ENCODE data around the gene THAP11.
"Not testable (repeated sequence)": the region's sequence is repeated elsewhere in the genome, so short reads cannot be mapped to it uniquely, and the experiment has no call there.

The THAP11 gene

DNA sequence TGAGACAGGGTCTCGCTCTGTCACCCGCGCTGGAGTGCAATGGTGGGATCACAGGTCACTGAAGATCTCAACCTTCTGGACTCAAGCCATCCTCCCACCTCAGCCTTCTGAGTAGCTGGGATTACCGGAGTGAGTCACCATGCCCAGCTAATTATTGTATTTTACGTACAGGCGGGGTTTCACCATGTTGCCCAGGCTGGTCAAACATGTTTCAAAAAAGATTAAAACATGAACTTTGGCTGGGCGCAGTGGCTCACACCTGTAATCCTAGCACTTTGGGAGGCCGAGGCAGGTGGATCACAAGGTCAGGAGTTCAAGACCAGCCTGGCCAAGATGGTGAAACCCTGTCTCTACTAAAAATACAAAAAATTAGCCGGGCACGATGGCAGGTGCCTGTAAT, 4.9 kb upstream of the THAP11 start:
- not testable (repeated sequence) for DNase-seq (ENCODE audit: low spot score)

- no peak for DNase-seq (ENCODE audit: low spot score)
Observed at GRCh38 chr16:67837811-67838210, 4.3 kb upstream of the THAP11 start.

DNA sequence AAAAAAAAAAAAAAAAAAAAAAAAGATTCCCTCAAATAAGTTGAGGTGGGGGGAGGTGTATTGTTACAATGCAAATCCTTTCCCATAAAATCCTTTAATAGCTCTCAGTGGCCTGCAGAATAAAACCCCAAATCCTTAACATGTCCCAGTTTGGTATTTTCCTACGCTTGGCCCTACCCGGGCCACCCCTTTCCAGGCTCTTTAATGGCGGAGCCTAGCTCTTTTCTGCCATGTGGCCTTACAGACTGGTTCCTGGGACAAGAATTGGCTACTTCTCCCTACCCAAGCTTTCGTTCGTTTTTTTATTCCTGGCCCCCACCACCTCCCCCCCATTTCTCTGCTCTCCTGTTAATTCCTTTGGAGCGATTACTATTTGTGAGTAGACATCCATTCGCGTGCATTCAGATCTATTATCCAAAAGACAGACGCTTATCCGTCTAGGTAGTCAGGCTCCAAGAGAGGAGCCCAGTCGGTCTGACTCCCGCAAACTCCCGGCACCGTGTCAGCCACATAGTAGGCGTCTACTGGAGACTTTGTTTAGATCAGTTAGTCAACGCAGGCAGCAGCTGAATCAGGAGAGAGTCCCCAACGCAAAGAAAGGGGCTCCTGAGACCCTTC, 813 bp upstream of the THAP11 start:
- DNase-seq (ENCODE audit: low spot score) = no peak

DNA sequence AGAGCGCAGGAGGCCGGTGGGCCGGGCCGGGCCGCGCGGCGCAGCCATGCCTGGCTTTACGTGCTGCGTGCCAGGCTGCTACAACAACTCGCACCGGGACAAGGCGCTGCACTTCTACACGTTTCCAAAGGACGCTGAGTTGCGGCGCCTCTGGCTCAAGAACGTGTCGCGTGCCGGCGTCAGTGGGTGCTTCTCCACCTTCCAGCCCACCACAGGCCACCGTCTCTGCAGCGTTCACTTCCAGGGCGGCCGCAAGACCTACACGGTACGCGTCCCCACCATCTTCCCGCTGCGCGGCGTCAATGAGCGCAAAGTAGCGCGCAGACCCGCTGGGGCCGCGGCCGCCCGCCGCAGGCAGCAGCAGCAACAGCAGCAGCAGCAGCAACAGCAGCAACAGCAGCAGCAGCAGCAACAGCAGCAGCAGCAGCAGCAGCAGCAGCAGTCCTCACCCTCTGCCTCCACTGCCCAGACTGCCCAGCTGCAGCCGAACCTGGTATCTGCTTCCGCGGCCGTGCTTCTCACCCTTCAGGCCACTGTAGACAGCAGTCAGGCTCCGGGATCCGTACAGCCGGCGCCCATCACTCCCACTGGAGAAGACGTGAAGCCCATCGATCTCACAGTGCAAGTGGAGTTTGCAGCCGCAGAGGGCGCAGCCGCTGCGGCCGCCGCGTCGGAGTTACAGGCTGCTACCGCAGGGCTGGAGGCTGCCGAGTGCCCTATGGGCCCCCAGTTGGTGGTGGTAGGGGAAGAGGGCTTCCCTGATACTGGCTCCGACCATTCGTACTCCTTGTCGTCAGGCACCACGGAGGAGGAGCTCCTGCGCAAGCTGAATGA, 606 bp downstream of the THAP11 start:
- peak; percentile 73 for DNase-seq (ENCODE audit: low spot score)

DNA sequence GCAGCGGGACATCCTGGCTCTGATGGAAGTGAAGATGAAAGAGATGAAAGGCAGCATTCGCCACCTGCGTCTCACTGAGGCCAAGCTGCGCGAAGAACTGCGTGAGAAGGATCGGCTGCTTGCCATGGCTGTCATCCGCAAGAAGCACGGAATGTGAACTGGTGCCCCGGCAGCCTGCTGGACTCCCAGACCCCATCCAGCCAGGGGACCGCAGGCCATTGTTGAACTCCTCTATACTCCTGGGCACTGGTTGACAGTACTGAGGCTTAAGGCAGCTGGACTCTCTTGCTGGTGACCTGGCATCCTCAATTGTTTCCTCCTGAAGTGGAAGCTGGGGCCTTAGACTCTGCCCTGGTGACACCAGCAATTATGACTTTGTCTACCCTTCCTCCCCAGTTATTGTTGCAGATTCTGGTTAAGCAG, 1.2 kb downstream of the THAP11 start:
- no peak for DNase-seq (ENCODE audit: low spot score)

DNA sequence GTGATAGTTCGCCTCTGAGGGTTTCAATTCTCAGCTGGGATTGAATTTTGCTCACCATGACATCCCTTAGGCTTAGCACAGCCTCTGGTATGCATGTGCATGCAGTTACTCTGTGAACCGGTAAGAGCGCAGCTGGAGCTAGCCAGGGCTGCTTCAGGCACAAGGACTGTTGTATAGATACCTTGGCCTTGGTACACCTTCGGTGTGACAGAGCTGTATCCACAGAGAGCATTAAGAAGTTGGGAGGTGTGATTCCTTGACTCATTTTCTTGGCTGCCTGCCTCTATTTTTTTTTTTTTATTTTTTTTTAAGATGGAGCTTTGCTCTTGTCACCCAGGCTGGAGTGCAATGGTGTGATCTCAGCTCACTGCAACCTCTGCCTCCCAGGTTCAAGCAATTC, 2.4 kb downstream of the THAP11 start:
- peak; percentile 33 for DNase-seq (ENCODE audit: low spot score)

DNA sequence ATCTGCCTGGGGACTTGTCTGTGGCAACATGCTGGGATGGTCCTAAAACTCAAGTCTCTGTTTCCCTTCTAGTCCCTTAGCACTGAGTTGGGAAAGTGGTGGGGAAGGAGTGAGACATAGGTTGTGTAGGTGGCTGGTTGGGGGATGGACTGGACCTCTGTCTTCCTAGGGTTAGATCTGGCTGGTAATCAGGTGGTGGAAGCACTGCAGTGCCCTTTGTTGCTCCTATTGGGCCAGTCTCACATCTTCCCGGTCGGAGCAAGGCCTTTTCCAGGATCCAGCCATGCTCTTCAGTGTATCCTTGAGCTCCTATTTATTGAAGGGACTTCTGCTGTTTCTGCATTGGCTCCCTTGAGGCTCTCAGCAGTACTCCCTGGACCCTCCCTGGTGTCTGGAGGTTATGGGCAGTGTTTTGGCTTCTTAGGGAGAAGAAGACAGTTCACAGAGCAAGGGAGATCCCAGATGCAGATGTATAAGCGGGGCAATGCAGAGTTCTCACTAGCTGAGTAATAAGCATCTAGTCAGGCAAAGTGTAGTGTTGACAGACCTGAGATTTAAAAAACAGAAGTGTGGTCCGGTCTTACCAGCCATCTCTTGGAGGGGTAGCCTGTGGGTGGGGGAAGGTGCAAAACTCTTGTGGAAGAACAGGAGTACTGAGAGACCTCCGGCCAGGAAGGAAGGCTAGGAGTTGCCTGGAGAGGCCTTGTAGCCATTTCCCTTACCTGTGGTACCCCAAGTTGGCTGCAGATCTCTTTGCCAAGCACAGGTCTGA, 3.4 kb downstream of the THAP11 start:
- no peak for DNase-seq (ENCODE audit: low spot score)

DNA sequence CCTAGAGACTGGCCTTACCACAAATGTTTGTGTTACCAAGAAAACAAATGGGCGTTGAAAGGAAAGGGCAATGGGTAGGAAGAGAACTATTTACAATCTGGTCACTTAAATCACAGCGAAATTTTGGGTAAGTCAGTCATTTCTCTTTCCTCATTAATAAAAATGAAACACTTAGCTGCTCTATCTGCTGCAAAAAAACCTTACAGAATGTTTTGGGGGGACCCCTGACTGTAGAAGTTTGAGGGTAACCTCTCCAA, 3.9 kb downstream of the THAP11 start:
- DNase-seq (ENCODE audit: low spot score) = no peak

DNA sequence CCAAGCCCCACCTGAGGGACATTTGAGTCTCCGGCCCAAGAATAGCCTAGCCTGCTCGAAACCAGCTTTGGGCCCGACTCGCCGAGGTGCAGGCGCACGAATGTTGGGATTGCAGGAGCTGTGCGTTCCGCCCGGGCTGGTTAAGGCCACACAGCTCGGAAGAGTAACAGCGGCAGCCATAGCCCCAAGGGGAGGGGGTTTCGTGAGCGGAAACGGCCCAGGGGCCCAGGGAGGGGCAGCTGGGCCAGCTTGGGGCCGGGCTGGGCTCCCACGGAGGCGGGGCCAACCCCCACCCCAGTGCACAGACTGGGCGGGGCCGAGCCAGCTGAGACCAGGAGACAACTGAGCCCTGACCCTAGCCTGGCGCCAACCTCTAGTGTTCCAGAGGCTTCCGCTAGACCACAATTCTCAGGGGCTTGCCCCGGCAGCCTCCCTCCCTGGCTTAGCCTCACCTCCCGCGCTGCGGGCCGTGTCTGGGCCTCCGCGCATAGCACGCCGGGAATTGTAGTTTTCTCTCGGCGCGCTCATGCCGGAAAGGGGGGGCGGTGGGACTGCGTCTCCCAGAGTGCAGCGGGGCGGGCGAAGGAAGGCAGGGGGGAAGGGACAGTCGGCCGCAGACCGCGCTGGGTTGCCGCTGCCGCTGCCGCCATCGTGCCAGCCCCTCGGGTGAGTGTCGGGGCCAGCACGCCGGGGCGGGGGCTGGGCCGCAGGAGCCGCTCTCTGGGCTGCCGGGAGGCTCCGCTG, 4.4 kb downstream of the THAP11 start, which contains the start of gene NUTF2:
Gene NUTF2 (plus strand): TSS at position 614 of the 744 bp plus-strand sequence. CDS start 18,198 bp downstream, outside the sequence.
- DNase-seq (ENCODE audit: low spot score) = peak; percentile 93

GRCh38 chr16:67847064-67847861, 5.1 kb downstream of the THAP11 start, which contains the start of gene CENPT:
CENPT (minus strand) TSS chr16:67847693; CDS start chr16:67833859, 13,834 bp downstream.
- peak; percentile 79 for DNase-seq (ENCODE audit: low spot score)

- DNase-seq (ENCODE audit: low spot score) = no peak
Observed at GRCh38 chr16:67848118-67848517, 6.0 kb downstream of the THAP11 start.

DNA sequence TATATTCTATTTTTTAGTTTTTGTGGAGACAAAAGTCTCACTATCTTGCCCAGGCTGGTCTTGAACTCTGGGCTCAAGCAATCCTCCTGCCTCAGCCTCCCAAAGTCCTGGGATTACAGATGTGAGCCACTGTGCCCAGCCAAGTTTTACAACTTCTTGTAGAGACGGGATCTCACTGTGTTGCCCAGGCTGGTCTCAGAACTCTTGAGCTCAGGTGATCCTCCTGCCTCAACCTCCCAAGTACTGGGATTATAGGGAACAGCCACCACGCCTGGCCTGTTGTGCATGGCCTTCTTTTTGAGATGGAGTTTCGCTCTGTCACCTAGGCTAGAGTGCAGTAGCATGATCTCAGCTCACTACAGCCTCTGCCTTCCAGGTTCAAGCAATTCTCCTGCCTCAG, 11.6 kb downstream of the THAP11 start:
- no peak for DNase-seq (ENCODE audit: low spot score)

- DNase-seq (ENCODE audit: low spot score) = no peak
Observed at GRCh38 chr16:67855789-67856188, 13.7 kb downstream of the THAP11 start.

DNA sequence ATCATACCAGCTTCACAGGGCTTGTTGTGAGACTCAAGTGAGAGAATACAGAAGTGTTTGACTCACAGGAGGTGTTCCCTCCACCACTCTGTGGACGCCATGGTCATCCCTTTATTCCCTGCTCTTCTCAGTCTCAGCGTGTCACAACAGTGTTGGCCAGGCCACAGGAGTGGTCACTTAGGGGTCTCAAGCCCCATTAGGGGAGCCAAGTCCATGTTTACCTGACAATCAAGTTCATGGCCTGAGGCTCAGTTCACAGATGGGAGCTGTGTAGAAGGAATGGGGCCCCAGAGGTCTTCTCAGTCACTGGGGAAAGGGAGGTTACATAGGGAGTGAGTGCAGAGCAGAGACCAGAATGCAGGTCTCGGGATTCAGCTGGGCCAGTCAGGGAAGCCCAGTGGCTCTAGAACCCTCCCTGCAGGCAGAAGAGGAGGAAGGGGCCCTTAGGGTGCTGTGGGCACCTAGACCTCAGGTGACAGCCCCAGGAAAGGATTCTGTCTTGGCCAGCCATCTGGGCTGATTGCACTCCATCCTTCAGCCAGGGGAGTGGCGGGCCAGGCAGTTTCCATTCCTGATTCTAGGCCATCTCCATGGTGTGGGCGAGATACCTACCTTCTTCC, 14.9 kb downstream of the THAP11 start:
- DNase-seq (ENCODE audit: low spot score) = no peak

DNA sequence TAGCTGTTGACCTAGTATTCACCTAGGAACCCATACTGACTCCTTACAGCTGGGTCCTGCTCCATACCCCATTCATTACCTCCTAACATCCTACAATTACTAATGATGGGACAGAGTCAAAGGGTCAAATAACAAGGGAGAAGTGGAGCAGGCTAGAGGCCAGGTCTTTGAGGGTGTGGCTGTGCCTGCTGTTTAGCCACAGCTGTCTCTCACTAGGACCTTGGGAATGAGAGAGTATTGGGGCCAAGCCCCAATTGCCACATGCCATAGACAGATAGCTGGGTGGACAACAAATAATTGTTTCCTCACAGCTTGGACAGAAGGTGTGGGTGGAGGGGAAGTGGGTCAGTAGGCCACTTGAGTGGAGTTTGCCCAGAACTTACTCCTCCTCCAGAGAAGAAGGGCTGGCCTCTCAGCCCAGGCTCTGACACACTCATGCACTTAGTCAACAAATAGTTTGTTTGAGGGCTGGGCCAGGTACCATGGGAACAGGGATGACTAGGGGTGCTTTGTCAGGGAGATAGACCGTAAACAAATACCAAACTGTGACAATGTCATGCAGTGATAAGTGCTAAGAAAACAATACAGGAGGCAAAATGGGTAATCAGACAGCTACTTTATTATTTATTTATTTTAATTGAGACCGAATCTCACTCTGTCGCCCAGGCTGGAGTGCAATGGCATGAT, 15.6 kb downstream of the THAP11 start:
- peak; percentile 94 for DNase-seq (ENCODE audit: low spot score)

- DNase-seq (ENCODE audit: low spot score) = no peak
Observed at GRCh38 chr16:67858500-67858899, 16.4 kb downstream of the THAP11 start.

DNA sequence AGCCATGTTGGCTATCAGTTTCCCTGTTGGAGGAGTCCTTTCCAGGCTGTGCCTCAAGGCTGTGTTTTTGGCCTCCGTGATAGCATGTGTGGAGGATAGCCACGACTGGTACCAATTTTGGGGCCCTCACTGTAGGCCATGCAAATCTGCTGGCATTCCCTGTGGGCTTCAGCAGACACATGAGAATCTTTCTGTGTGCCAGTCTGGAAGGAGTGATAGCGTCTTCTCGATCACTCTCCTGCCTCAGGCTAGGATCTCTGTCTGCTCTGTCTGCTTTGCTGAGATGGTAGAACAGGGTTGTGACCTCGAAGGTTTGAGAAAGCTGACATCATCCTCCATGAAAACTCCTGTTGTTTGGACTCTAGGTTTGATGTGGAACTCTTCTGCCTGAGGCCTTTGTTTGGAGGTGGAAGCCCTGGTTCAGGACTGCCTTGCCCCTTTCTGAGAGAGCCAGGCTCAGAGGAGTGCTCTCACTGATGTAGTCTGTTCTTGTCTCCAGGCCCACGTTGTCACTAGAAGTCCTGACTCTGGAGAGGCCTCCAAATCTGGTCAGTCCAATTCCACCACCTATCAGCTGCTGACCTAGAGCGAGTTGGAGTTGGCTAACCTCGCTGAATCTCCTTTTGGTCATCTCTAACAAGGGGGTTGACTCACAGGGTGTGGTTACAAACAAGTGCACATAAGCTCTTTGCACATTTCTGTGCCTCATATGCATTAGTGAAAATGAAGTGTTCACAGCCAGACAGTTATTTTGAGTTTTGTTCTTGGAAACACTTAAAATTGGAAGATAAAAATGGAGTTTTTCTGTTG, 18.7 kb downstream of the THAP11 start:
- DNase-seq (ENCODE audit: low spot score) = peak; percentile 37

DNA sequence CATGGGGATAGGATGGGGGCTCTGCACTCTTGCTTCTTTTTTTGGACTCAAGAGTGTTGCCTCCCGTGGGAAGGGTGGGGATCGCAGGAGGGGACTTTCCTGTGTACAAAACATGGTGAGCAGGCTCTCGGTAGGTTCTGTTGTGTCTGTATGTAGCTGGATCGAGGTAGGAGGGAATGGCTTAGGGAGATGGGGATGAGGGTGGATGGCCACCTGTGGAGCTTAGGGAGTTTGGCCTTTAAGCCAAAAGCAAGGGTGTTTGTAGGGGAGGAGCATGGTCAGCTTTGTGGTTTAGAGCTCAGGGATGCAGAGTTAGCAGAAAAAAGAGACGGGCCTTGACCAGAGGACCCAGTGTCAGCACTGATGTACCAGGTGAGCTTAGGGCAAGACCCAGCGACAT, 19.8 kb downstream of the THAP11 start:
- no peak for DNase-seq (ENCODE audit: low spot score)

Measured in RKO (cell line).